Ishikawa (cell line): ENCODE results near the gene SUCLG1.

Experiments used
- CEBPB ChIP-seq: IDR thresholded peaks from 2 replicates; pipeline ENCODE4 v1.6.1; 2012
- CREB1 ChIP-seq: IDR thresholded peaks from 2 replicates; pipeline ENCODE4 v1.6.1; 2012; ENCODE audit warnings: low read depth
- EGR1 ChIP-seq: IDR thresholded peaks from 2 replicates; pipeline ENCODE4 v1.6.1; 2012
- EP300 ChIP-seq: IDR thresholded peaks from 2 replicates; pipeline ENCODE4 v1.6.1; 2012; ENCODE audit warnings: borderline replicate concordance
- FOXM1 ChIP-seq: IDR thresholded peaks from 2 replicates; pipeline ENCODE4 v1.6.1; 2012; ENCODE audit warnings: low read depth, borderline replicate concordance
- MAX ChIP-seq: IDR thresholded peaks from 2 replicates; pipeline ENCODE4 v1.6.1; 2012
- NFIC ChIP-seq: IDR thresholded peaks from 2 replicates; pipeline ENCODE4 v1.6.1; 2012
- RAD21 ChIP-seq: IDR thresholded peaks from 2 replicates; pipeline ENCODE4 v1.6.1; 2012; ENCODE audit warnings: low read depth
- TAF1 ChIP-seq: IDR thresholded peaks from 2 replicates; pipeline ENCODE4 v1.6.1; 2012; ENCODE audit warnings: low read depth, mild to moderate bottlenecking
- TCF12 ChIP-seq: IDR thresholded peaks from 2 replicates; pipeline ENCODE4 v1.6.1; 2012; ENCODE audit warnings: low read depth
- TEAD4 ChIP-seq: IDR thresholded peaks from 2 replicates; pipeline ENCODE4 v1.6.1; 2012
- YY1 ChIP-seq: IDR thresholded peaks from 2 replicates; pipeline ENCODE4 v1.6.1; 2012; ENCODE audit warnings: low read depth
- ZBTB7A ChIP-seq: IDR thresholded peaks from 2 replicates; pipeline ENCODE4 v1.6.1; 2012; ENCODE audit warnings: low read depth
- TF ChIP-seq, protein P1 (sequence below): IDR thresholded peaks from 2 replicates; pipeline ENCODE4 v1.6.1; 2012
- TF ChIP-seq, protein P2 (sequence below): IDR thresholded peaks from 2 replicates; pipeline ENCODE4 v1.6.1; 2012; ENCODE audit warnings: low read depth, mild to moderate bottlenecking

The SUCLG1 gene

DNA sequence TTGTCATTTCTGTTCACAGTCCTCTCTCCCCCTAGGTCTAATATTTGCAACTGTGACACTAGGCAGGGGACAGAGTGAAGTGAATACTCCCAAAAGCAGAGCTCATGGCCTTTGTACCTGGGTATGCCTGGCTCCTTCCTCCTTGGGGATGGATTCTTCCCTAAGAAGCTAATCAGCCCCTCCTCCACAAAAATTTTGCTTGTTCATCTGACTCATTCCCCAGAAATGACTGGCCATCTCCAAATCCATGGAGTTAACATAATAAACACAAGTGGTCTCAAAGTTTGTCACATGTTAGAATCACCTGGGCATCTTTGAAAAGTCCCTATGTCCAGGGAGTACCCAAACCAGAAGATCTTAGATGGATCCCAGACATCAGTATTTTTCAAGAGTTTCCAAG is 65.3 kb downstream of the SUCLG1 start:
- TF ChIP-seq NFIC (no peak), TCF12 (no peak), YY1 (no peak), RAD21 (no peak), FOXM1 (no peak), EP300 (no peak), TAF1 (no peak), MAX (no peak), CREB1 (no peak)
- TF ChIP-seq, protein P1, sequence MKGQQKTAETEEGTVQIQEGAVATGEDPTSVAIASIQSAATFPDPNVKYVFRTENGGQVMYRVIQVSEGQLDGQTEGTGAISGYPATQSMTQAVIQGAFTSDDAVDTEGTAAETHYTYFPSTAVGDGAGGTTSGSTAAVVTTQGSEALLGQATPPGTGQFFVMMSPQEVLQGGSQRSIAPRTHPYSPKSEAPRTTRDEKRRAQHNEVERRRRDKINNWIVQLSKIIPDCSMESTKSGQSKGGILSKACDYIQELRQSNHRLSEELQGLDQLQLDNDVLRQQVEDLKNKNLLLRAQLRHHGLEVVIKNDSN = no peak
- TF ChIP-seq, protein P2, sequence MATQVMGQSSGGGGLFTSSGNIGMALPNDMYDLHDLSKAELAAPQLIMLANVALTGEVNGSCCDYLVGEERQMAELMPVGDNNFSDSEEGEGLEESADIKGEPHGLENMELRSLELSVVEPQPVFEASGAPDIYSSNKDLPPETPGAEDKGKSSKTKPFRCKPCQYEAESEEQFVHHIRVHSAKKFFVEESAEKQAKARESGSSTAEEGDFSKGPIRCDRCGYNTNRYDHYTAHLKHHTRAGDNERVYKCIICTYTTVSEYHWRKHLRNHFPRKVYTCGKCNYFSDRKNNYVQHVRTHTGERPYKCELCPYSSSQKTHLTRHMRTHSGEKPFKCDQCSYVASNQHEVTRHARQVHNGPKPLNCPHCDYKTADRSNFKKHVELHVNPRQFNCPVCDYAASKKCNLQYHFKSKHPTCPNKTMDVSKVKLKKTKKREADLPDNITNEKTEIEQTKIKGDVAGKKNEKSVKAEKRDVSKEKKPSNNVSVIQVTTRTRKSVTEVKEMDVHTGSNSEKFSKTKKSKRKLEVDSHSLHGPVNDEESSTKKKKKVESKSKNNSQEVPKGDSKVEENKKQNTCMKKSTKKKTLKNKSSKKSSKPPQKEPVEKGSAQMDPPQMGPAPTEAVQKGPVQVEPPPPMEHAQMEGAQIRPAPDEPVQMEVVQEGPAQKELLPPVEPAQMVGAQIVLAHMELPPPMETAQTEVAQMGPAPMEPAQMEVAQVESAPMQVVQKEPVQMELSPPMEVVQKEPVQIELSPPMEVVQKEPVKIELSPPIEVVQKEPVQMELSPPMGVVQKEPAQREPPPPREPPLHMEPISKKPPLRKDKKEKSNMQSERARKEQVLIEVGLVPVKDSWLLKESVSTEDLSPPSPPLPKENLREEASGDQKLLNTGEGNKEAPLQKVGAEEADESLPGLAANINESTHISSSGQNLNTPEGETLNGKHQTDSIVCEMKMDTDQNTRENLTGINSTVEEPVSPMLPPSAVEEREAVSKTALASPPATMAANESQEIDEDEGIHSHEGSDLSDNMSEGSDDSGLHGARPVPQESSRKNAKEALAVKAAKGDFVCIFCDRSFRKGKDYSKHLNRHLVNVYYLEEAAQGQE = no peak

DNA sequence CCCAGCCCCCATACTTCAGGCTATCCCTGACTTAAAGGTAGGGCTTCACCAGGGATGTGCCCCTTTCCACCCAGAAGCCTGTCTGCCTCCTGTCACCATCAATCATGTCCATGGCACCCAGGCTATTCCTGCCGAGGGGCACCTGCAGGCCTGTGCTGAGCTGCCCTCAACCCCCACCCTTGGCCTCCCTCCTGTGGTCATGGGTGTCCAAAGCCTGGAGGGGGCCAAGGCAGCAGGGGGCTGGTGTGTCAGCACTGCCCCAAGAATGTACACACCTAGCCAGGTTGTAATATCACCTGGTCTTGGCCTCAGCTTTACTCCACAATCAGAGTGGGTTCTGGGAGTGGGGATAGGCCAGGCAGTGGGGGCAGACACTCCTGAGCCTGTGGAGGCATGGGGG is 69.3 kb downstream of the SUCLG1 start:
- TF ChIP-seq TAF1 = no peak
- TF ChIP-seq EP300 = no peak
- TF ChIP-seq YY1 = no peak
- no peak for TF ChIP-seq NFIC
- no peak for TF ChIP-seq RAD21
- TF ChIP-seq TCF12 = no peak
- no peak for TF ChIP-seq CREB1
- no peak for TF ChIP-seq MAX
- no peak for TF ChIP-seq EGR1
- no peak for TF ChIP-seq FOXM1
- TF ChIP-seq, protein P2 = no peak
- TF ChIP-seq CEBPB = no peak
- no peak for TF ChIP-seq TEAD4

- TF ChIP-seq, protein P1 = no peak
- TF ChIP-seq ZBTB7A = no peak
- no peak for TF ChIP-seq RAD21
- no peak for TF ChIP-seq MAX
- TF ChIP-seq CREB1 = no peak
- TF ChIP-seq TCF12 = no peak
Measured at GRCh38 chr2:84388921-84389490, 70.1 kb downstream of the SUCLG1 start.

GRCh38 chr2:84388133-84388532 is 70.9 kb downstream of the SUCLG1 start:
- TF ChIP-seq TEAD4 (no peak), EP300 (no peak), NFIC (no peak), CEBPB (no peak), CREB1 (no peak), MAX (no peak), TCF12 (no peak), TAF1 (no peak), YY1 (no peak), ZBTB7A (no peak), RAD21 (no peak), EGR1 (no peak), FOXM1 (no peak)
- TF ChIP-seq, protein P2 = no peak
- TF ChIP-seq, protein P1 = no peak
